SHP77 treated with DMSO at 0.1 percent for 48 hours (cell line): ENCODE data around the gene OR52B6.
"Not testable (repeated sequence)": the region's sequence is repeated elsewhere in the genome, so short reads cannot be mapped to it uniquely, and the experiment has no call there.

Experiments
- DNase-seq: peaks from one replicate; lab custom pipeline; 2025; lab: John Stamatoyannopoulos, UW

The OR52B6 gene, protein sequence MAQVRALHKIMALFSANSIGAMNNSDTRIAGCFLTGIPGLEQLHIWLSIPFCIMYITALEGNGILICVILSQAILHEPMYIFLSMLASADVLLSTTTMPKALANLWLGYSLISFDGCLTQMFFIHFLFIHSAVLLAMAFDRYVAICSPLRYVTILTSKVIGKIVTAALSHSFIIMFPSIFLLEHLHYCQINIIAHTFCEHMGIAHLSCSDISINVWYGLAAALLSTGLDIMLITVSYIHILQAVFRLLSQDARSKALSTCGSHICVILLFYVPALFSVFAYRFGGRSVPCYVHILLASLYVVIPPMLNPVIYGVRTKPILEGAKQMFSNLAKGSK

DNA sequence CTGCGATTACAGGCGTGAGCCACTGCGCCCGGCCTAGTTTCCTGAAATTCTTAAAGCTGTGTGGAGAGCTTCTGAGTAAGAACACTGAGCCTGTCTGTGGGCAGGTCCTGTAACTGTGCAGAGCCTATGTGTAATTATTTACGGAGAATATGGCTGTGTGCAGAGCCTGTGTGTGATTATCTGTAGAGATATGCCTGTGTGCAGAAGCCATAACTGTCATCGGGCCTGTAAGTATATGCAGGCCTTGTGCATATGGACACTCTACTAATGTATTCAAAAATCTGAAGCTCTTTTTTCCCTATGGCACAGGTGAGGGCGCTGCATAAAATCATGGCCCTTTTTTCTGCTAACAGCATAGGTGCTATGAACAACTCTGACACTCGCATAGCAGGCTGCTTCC lies at the start of gene OR52B6:
Gene OR52B6 (plus strand): TSS at position 301 of the 400 bp plus-strand sequence. CDS start 0 bp downstream, at position 301.
- DNase-seq: no peak

DNA sequence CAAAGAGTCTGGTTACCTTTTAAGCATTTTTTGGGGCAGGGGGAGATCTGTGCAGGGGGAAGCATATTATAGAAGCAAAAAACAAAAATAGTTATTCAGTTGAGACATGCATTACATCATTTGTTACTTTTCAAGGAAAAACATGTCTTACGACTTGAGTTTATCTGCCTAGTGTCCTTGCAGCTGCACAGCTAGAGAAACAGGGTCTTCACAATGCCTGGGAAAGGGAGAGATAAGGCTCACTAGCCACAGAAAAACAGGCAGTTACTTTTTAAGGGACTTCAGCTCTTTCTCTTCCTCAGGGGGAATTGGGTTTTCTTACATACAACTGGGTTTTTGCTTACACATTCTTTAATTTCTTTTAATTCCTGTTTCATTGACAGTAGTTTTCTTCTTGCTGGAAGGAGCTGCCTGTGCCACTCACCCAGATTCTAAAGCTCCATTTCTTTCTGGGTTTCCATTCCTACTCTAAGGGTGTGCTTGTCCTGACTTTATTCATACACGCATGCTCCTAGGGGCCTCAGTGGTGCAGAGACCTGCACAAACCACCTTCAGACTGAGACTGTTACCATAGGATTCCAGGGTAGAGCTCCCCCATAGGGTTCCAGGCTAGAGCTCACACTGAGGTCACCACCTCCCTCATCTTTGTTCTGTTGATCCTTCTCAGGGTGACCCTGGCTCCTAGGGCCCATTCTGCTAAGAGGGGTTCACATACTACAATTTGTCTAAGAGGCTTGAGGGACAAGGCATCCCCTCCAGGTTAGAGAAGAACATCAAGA lies 49.4 kb upstream of the OR52B6 start:
- DNase-seq: no peak

DNA sequence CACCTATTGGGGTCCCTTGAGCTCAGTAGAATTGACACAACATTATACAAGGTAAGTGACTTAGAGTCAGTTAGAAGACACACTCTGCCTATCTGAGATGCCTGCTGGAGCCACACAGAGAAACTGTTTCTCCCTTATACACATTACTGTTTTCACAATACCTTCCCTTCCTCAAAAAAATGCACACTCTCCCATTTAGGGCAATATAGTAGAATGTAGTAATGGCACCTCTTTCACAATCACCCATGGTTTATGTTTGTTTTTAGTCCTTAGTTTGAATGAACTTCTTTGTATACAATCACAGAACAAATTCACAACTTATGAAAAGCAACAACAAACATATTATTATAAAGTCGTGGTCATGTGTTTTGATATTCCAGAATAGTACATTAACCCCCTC lies 46.6 kb upstream of the OR52B6 start:
- no peak for DNase-seq

DNA sequence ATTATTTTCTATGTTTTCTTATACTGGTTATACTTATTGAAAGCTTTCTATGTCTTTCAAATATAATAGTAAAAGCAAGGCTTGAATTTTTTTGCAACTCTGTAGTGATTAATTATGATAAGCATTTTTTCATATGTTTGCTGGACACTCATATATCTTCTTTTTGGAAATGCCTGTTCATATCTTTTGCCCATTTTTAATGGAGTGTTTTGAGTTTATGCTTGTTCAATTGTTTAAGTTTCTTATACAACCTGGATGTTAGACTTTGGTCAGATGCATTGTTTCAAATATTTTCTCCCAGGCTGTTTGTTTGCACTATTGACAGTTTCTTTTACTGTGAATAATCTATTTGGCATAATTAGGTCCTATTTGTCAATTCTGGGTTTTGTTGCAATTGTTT lies 44.2 kb upstream of the OR52B6 start:
- DNase-seq: no peak

DNA sequence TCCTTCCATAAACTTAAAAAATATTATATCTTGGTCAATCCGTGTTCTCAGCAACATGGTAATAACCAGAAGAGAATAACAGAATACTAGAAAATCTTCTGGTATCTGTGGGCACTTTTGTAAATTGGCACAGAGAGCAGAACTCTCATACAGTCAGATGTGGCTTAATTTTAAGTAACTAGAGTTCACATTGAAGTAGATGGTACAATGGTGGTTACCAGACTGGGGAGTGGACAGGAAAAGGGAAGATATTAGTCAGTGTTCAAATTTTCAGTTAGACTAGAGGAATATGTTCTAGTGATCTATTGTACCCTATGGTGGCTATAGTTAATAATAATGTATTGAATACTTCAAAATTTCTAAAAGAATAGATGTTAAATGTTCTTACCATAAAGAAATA lies 39.2 kb upstream of the OR52B6 start:
- DNase-seq: no peak

DNA sequence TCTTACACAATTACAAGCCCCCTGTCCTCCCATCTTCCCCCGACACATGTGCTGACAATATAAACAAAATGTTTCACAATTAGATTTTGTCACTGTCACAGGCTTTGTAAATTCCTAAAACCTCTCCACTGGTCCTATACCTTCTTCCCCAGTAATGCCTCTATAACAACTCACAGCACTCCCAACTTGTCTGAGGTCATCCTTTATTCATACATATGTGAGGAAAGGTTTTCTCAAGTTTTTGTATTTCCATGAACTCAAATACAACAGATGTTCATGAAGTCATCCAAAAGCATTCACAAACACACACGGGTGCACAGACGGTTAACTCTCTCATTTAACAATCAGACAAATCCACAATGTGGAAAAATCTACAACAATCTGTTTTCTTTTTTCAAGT lies 34.2 kb upstream of the OR52B6 start:
- no peak for DNase-seq

DNA sequence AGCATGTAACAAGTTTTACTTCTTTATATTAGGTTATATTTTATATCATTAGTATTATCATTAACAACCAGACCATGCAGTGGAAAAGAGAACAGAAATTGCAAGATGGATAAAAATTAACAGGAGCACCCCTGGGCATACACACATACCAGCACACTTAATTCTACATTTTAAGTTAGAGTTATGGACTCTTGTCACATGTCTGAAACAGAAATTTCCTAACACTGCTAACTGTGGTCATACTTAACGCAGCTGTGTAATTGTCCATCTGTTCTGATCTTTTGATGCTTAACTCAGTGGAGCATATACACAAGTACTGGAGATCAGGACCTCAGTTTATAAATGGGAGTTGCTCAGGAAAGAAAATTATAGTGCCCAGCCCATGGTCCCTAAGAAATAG lies 32.7 kb upstream of the OR52B6 start:
- DNase-seq: no peak

DNA sequence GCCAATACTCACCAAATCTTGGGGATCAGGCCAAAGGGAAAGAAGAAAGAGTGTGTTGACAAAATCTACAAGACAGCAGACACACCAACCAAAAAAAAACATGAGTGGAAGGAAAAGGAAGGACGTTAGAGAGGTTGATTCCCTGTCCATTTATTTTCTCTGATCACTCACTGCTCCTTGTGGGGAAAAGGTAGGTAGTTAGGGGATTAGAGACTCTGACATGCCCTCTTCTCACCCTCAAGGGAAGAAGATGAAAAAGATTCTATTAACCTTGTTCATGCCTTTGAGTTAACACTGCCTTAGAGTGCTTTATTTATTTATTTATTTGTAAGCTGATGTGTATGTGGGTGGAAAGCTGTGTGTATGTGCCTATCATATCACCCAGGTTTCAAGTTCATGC lies 32.2 kb upstream of the OR52B6 start, which contains the start of gene OR52H1:
Gene OR52H1 (minus strand): TSS at position 101 of the 400 bp plus-strand sequence. CDS start 3,035 bp downstream, outside the sequence.
- DNase-seq: no peak

DNA sequence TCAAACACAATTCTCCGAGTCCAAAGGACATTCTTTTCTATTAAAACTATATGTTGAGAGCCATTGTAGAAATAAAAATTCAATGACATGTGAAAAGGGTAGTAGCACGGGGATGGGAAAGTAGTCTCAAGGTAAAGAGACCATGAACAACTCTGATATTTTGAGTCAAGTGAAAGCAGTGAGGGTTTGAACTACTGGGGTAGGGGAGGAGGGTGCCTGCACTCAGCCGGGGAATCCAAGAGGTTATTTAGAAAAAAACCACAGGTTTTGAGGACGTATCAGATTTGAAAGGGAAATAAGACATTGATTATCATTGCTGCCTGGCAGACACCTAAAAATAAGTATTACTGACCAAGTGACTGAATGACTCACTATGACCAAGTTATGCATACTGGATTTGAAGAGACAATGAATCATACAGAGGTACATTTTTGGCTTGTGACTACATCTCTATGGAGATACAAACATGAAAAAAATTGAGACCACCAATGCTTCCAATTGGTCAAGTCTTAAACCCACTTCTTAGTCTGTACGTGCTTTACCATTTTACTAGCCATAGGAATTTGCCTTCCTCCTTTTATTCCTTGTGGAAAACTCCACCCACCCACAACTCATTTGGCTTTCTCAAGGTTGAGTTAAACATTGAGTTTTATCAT lies 30.1 kb upstream of the OR52B6 start:
- DNase-seq: no peak

DNA sequence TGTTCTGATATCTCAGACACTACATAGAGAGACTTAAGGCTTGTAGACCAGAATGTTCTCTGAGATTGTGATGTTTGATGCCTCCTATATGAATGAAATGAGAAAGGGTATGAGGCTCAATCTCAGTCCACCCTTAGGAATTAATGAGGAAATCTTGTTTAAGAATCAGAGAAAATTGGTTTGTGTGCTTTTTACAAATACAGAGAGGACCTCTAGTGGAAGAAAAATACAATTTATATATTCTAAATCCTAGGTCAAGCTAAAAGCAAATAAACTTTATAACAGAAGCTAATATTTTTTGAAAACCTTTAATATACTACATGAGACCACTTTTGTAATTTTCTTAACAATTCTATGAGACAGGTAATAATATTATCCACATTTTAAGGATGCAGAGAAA lies 27.3 kb upstream of the OR52B6 start:
- no peak for DNase-seq

DNA sequence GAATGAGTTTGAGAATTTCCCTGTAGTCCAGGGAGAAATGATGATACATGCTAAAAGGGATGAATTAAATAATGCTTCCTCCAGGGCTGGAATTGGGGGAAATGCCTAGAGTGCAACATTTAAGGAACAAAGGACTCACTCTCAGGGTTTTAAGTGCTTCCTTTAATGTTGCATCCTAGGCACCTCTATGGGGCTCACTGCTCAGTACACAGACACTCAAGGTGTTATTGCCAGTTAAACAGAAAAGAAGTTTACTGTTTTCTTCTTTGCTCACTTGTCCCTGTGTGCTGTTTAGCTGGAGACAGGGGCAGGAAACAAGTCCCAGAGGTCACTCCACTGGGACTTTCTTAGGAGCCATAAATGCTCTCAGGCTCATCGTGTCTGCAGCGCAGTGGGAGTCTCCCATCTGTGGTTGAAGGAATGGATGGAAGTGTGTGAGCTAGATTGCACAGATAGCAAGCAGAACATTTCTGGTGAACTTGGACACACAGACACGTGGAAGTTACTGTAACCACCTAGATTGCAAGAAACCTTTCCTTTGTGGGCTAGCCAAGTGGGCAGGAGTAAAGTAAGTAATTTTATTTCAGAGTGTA lies 24.0 kb upstream of the OR52B6 start:
- no peak for DNase-seq

DNA sequence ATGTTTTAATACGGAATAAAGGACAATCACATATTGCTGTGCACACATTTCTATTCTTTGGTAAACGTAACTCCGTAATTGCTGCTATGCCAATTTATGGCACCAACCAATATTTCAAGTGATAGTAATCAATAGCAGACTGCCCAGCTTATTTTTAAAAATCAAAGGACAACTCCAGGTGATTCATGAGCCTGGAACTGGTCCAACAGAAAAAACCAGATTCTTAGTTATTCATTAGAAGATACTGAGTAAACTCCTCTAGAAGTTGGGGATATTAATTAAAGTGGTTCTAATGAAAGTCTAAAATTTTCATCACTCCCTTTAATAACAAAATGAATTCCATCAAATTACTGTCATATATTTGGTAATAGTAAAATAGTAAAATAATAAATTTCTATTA lies 22.9 kb upstream of the OR52B6 start:
- no peak for DNase-seq

DNA sequence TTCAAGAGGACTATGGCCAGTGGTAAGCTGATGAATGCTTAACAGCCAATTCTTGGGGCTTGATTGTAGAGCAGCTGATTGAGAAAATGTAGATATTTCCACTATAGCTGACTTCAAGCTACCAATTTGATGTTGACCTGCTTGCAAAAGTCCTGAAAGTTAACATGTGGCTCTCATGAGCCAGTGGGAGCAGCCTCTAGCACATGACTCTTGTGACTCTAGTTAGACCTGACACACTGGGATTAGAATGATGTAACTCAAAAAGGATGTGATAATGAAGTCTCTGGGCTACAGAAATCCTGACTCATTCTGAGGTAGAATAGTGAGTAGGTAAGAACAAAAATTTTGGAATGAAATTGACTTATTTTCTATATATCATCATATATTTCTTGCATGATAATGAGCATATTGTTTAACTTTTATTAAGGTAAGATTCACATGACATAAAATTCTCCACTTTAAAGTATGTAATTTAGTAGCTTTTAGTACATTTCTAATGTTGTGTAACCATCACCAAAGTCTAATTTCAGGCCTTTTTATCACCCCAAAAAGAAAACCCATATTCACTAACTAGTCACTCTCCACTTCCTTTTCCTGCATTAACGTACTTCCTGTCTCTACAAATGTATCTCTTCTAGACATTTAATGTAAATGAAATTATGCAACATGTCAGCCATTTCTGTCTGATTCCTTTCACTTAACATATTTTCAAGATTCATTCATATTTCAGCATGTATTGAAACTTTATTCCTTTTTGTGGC lies 16.2 kb upstream of the OR52B6 start:
- DNase-seq: no peak

DNA sequence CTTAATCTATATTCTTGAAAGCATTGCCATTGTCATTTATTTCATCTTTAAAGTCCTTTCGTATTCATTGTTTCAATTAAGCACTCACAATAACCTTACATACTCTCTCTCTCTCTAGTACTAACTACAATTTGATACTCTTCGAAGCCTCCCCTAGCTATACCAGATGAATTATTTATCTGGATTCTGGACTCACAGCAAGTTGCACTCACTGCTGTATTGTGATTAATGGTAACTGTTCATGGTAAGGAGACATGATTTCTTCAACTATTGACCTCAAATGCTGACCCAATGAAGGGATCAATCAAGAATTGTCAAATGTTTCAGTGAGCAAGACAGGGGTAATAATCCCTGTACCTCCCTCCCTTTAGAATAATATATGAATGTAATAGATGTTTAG lies 6.0 kb upstream of the OR52B6 start:
- DNase-seq: no peak

DNA sequence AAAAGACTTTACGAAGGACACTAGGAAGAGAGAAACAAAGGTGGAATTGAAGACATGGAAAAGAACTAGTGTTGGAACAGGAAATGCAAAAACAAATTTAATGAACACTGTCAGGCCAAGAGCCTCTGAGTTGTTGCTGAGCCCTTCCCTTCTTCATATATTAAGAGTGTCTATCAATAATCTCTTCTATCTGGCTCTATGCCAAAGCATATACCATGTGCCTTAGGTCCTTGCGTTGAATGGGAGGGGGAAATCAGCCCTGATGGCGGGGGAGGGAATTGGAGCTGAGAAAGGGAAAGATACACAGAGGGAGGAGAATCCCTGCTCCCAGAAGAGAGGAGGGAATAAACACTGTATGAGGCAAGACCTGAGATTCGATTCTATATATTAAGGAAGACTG lies 5.5 kb upstream of the OR52B6 start:
- DNase-seq: no peak

DNA sequence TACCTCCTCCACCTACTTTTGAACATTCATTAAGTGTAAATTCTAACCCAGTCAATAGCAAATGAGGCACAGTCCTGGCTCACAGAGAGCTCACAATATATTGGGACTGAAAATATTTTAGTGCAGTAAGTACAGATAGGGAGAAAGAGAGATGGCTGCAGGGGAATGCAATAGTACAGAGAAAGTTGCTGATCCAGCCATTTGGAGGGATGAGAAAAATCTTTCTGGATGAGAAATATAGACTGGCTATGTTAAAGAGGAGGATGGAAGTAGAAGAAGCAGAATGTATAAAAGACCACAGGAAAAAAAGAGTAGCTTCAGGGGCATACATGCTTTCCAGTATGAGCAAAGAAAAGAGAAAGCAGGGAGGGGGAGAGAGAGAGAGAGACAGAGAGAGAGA lies 3.6 kb upstream of the OR52B6 start:
- DNase-seq: no peak

DNA sequence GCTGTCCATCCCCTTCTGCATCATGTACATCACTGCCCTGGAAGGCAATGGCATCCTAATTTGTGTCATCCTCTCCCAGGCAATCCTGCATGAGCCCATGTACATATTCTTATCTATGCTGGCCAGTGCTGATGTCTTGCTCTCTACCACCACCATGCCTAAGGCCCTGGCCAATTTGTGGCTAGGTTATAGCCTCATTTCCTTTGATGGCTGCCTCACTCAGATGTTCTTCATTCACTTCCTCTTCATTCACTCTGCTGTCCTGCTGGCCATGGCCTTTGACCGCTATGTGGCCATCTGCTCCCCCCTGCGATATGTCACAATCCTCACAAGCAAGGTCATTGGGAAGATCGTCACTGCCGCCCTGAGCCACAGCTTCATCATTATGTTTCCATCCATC lies 337 bp downstream of the OR52B6 start:
- DNase-seq: no peak

DNA sequence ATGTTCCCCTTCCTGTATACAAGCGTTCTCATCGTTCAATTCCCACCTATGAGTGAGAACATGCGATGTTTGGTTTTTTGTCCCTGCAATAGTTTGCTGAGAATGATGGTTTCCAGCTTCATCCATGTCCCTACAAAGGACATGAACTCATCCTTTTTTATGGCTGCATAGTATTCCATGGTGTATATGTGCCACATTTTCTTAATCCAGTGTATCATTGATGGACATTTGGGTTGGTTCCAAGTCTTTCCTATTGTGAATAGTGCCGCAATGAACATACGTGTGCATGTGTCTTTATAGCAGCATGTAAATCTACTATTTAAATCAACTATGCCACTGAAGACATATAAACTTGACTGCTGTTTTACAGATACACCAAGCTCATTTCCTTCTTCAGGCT lies 3.8 kb downstream of the OR52B6 start:
- not testable (repeated sequence) for DNase-seq

DNA sequence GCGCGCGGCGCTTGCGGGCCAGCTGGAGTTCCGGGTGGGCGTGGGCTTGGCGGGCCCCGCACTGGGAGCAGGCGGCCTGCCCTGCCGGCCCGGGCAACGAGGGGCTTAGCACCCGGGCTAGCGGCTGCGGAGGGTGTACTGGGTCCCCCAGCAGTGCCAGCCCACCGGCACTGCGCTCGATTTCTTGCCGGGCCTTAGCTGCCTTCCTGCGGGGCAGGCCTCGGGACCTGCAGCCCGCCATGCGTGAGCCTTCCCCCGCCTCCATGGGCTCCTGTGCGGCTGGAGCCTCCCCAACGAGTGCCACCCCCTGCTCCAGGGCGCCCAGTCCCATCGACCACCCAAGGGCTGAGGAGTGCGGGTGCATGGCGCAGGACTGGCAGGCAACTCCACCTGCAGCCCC lies 9.2 kb downstream of the OR52B6 start:
- DNase-seq: not testable (repeated sequence)

DNA sequence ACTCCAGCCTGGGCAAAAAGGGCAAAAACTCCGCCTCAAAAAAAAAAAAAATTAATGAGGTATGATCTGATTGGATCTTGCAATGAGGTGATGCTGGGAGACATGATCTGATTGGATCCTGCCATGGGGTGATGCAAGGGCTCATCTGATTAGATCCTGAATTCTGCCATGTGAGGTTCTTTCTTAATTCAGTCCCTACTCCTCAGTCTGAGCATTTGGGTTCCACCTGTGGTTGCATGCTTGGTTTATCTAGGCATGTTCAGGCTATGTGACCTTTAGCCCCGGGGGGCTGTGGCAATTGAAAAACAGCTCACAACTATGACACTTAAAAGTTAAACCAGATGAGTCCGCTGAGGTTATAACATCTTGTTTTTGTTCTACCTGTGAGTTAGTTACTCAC lies 10.9 kb downstream of the OR52B6 start:
- DNase-seq: no peak

DNA sequence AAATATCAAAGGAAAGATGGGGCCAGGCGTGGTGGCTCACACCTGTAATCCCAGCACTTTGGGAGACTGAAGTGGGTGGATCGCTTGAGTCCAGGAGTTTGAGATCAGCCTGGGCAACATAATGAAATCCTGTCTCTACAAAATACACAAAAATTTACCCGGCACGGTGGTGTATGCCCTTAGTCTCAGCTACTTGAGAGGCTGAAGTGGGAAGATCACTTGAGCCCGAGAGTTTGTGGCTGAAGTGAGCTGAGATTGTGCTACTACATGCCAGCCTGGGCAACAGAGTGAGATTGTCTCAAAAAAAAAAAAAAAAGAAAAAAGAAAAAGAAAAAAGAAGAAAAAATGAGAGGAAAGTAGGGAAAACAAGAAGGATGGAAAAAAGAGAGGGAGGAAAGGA lies 11.9 kb downstream of the OR52B6 start:
- no peak for DNase-seq

DNA sequence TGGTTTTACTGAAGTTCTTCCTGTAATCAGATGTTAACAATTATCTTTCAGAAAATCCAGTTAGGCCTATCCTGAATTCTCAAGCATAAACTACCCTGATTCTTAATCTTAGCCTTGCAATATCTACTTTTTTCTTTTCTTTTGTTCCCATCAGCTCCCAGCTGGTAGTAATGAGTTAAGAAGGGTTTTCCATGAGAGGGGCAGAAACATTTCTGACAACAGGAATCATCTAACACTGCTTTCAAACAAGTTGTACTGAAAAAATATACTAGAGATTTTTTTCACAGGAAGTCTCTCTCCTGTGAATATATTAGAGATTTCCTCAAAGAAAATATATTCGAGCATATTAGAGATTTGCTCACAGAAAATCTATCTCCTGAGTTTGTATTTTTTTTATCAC lies 12.5 kb downstream of the OR52B6 start:
- no peak for DNase-seq
